Keratinocyte (primary cell): ENCODE results near the gene CBFA2T3. TPM values are rescaled to one million over a fixed set of nuclear protein-coding genes. Genes with fewer than 3 reads are reported as not detected.

Experiments
- DNase-seq: peaks from one replicate; pipeline ENCODE4 v3.0.0-alpha.2; 2011; ENCODE audit warnings: low read depth, missing footprints, low spot score
- FAIRE-seq: peaks from 2 replicates; lab custom pipeline; 2011; peaks lifted over from hg19 to GRCh38; lab: Jason Lieb, UNC
- H2AFZ ChIP-seq: 2 replicates; pipeline ENCODE4 v1.6.0; 2012; ENCODE audit warnings: low read length, control low read depth, inconsistent platforms; ENCODE audit not compliant: control insufficient read depth
- H3K27ac ChIP-seq: 2 replicates; pipeline ENCODE4 v1.5.1; 2011; ENCODE audit warnings: low read length; ENCODE audit not compliant: control insufficient read depth, insufficient read depth
- H3K27me3 ChIP-seq: 3 replicates; pipeline ENCODE4 v1.6.0; 2011; ENCODE audit warnings: low read length; ENCODE audit not compliant: control insufficient read depth, insufficient read depth; ENCODE audit errors: extremely low read depth
- H3K36me3 ChIP-seq, 2 experiments: 2 replicates in 1 of 2; 3 replicates in 1 of 2; pipeline ENCODE4 v1.5.1; 2011; ENCODE audit warnings: low read length in 2 of 2, mild to moderate bottlenecking in 1 of 2; ENCODE audit not compliant: control insufficient read depth in 2 of 2, insufficient read depth in 2 of 2; ENCODE audit errors: extremely low read depth in 1 of 2
- H3K4me1 ChIP-seq: 3 replicates; pipeline ENCODE4 v1.5.1; 2011; ENCODE audit warnings: low read length; ENCODE audit not compliant: control insufficient read depth, insufficient read depth; ENCODE audit errors: extremely low read depth
- H3K4me2 ChIP-seq: 3 replicates; pipeline ENCODE4 v1.6.0; 2011; ENCODE audit warnings: low read depth, low read length; ENCODE audit not compliant: control insufficient read depth, insufficient read depth; ENCODE audit errors: extremely low read depth
- H3K4me3 ChIP-seq, 3 experiments: fragments of 200-600 bp in 1 of 3; sonication (generic) in 1 of 3; 2 replicates in 2 of 3; 3 replicates in 1 of 3; pipeline ENCODE4 v1.5.1; 2011 to 2016; ENCODE audit warnings: low read length in 3 of 3, mild to moderate bottlenecking in 3 of 3, control low read depth in 2 of 3, inconsistent platforms in 1 of 3, low read depth in 1 of 3, mixed read lengths in 1 of 3, mixed run types in 1 of 3, moderate library complexity in 1 of 3; ENCODE audit not compliant: control insufficient read depth in 2 of 3, insufficient read depth in 2 of 3; ENCODE audit errors: extremely low read depth in 1 of 3
- H3K79me2 ChIP-seq: 2 replicates; pipeline ENCODE4 v1.6.0; 2012; ENCODE audit warnings: low read length; ENCODE audit not compliant: control insufficient read depth, insufficient read depth
- H3K9ac ChIP-seq: 3 replicates; pipeline ENCODE4 v1.6.0; 2011; ENCODE audit warnings: low read length; ENCODE audit not compliant: control insufficient read depth, insufficient read depth; ENCODE audit errors: extremely low read depth
- H3K9me1 ChIP-seq: 3 replicates; pipeline ENCODE4 v1.6.0; 2011; ENCODE audit warnings: low read length; ENCODE audit not compliant: control insufficient read depth, insufficient read depth; ENCODE audit errors: extremely low read depth
- H3K9me3 ChIP-seq: 2 replicates; pipeline ENCODE4 v1.5.1; 2012; ENCODE audit warnings: low read depth, low read length; ENCODE audit not compliant: control insufficient read depth
- H4K20me1 ChIP-seq: 3 replicates; pipeline ENCODE4 v1.6.0; 2011; ENCODE audit warnings: low read length; ENCODE audit not compliant: control insufficient read depth, insufficient read depth; ENCODE audit errors: extremely low read depth
- CTCF ChIP-seq, 3 experiments: IDR thresholded peaks in 1 of 3; conservative IDR thresholded peaks in 1 of 3; optimal IDR thresholded peaks in 1 of 3; 2 replicates in 2 of 3; 3 replicates in 1 of 3; pipeline versions ENCODE3 to v1.5.1; 2011; ENCODE audit warnings: low read length in 3 of 3, mild to moderate bottlenecking in 3 of 3, moderate library complexity in 2 of 3, control low read depth in 1 of 3, inconsistent platforms in 1 of 3; ENCODE audit not compliant: insufficient read depth in 2 of 3; ENCODE audit errors: extremely low read depth in 1 of 3
- EZH2 ChIP-seq: IDR thresholded peaks from one replicate; pipeline ENCODE4 v1.6.1; 2012; ENCODE audit warnings: inconsistent platforms, mild to moderate bottlenecking, low read length, moderate library complexity
- dilution Hi-C: fragments of 300-500 bp; cut with MboI; formaldehyde crosslinking; loops from one replicate; pipeline ENCODE4 v1.7.0; 2020; ENCODE audit warnings: low sequenced_read_pairs; ENCODE audit not compliant: extremely low pct_ligation_motif_present
- polyA plus RNA-seq, 5 experiments: library from polyadenylated mRNA; depleted of rRNA in 3 of 5; stranded (reverse) in 3 of 5; stranded (forward) in 1 of 5; unstranded in 1 of 5; fragments of >200 nt; gene quantifications; 1 replicate in 1 of 5; 2 replicates in 3 of 5; 3 replicates in 1 of 5; pipeline versions ENCODE4 v1.2.1 to v1.2.3, GENCODE V29; 2011 to 2012; ENCODE audit warnings: missing spikeins in 2 of 5, low read depth in 1 of 5, low replicate concordance in 1 of 5

The CBFA2T3 gene
- polyA plus RNA-seq, 1 donor (not counting 4 experiments of a cell fraction or from before 2014, with no cell fraction given): 0.08 TPM

GRCh38 chr16:88866151-88866920, 110.7 kb downstream of the CBFA2T3 start, which contains the start of gene PABPN1L:
Gene PABPN1L, minus strand, starts transcription at chr16:88866660. Its CDS starts 54 bp downstream, at chr16:88866606.
- Histone ChIP-seq H3K4me2 (no peak within 1 kb of the TSS), H3K9ac (no peak within 1 kb of the TSS), H3K27me3 (peaks cover 27% of the 10 kb centered on the region), H3K79me2 (no peaks in the 10 kb centered on the region), H3K27ac (no peak within 1 kb of the TSS), H3K9me1 (no peaks in the 10 kb centered on the region), H3K9me3 (no peaks in the 10 kb centered on the region), H3K36me3 (peaks cover 0 to 6% of the 10 kb centered on the region in 2 experiments), H3K4me1 (no peaks in the 10 kb centered on the region), H3K4me3 (no peak within 1 kb of the TSS), H2AFZ (no peak within 1 kb of the TSS), H4K20me1 (no peaks in the 10 kb centered on the region)
- DNase-seq (no peak), FAIRE-seq (no peak)
- dilution Hi-C loops: no loop called here
- no peak for TF ChIP-seq CTCF (optimal IDR thresholded peaks at IDR 0.05 in 1 of 3, IDR thresholded peaks at IDR 0.05 in 1 of 3, conservative IDR thresholded peaks at IDR 0.05 in 1 of 3; ENCODE audit: extremely low read depth in 1 of 3, insufficient read depth in 2 of 3, low read length in 3 of 3)
- TF ChIP-seq EZH2: no peak

DNA sequence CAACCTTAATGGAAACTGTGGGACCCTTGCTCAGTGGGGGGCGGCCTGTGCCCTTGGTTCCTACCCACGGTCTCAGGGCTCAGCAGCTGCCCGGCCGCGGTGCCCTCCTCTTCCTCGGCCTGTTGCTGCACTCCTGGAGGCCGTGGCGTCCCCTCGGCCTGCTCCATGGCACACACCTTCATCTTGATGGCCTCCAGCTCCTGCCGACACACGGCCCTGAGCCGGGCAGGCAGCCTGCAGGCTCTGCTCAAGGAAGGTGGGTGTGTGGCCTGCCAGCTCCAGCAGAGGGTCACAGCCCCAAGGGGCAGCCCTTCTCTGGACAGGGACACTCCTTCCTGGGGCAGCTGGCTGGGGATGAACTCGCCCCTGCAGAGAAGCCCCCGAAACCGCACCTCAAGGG, 111.3 kb downstream of the CBFA2T3 start:
- TF ChIP-seq EZH2 (no peak), CTCF (optimal IDR thresholded peaks at IDR 0.05 in 1 of 3, IDR thresholded peaks at IDR 0.05 in 1 of 3, conservative IDR thresholded peaks at IDR 0.05 in 1 of 3; ENCODE audit: extremely low read depth in 1 of 3, insufficient read depth in 2 of 3, low read length in 3 of 3) (no peak)
- peaks cover 0 to 8% of the 10 kb centered on the region in 2 experiments for H3K36me3 ChIP-seq
- dilution Hi-C loops: no loop called here
- DNase-seq (no peak), FAIRE-seq (no peak)
- H3K9ac ChIP-seq: no peak overlapping the region
- no peaks in the 10 kb centered on the region for H4K20me1 ChIP-seq
- H2AFZ ChIP-seq: no peak overlapping the region
- no peaks in the 10 kb centered on the region for H3K4me1 ChIP-seq
- no peaks in the 10 kb centered on the region for H3K9me3 ChIP-seq
- no peaks in the 10 kb centered on the region for H3K9me1 ChIP-seq
- H3K4me2 ChIP-seq: no peak overlapping the region
- H3K27me3 ChIP-seq: peaks cover 21% of the 10 kb centered on the region
- no peak overlapping the region for H3K4me3 ChIP-seq
- no peaks in the 10 kb centered on the region for H3K79me2 ChIP-seq
- H3K27ac ChIP-seq: no peak overlapping the region
